ENCODE results near the gene MICAL2.

GRCh38 chr11:12083380-12083779, 27.0 kb upstream of the MICAL2 start:
- no peak for TF ChIP-seq CTCF (IDR thresholded peaks at IDR 0.05 in 4 of 5, conservative IDR thresholded peaks at IDR 0.05 in 1 of 5)
- TF ChIP-seq POLR2A (IDR thresholded peaks at IDR 0.05), result no peak

All from gastrocnemius medialis (tissue), 4 donors.